ENCODE measurements around the gene LRRC47.

Gene LRRC47

GRCh38 chr1:3796215-3797061 is at the start of gene LRRC47:
LRRC47 (minus strand) TSS chr1:3796498; CDS start chr1:3796476, 22 bp downstream.
- TF ChIP-seq CTCF (IDR thresholded peaks at IDR 0.05) = no peak
- Mint-ChIP-seq H3K4me3 (peak within 1 kb of the TSS; percentile 97), H3K27ac (peak within 1 kb of the TSS; percentile 84), H3K9me3 (peaks cover 10% of the 10 kb centered on the region), H3K27me3 (ENCODE audit: low read depth, poor library complexity) (peaks cover 23% of the 10 kb centered on the region), H3K36me3 (ENCODE audit: low read depth) (no peaks in the 10 kb centered on the region), H3K4me1 (peaks cover 49% of the 10 kb centered on the region)
- DNase-seq = peak; percentile 88

GRCh38 chr1:3842912-3843311 is 46.6 kb upstream of the LRRC47 start:
- Mint-ChIP-seq H3K4me1 (peaks cover 9% of the 10 kb centered on the region), H3K27me3 (ENCODE audit: low read depth, poor library complexity) (no peaks in the 10 kb centered on the region), H3K36me3 (ENCODE audit: low read depth) (peaks cover 61% of the 10 kb centered on the region), H3K4me3 (no peak overlapping the region), H3K27ac (no peak overlapping the region), H3K9me3 (no peaks in the 10 kb centered on the region)
- no peak for DNase-seq
- no peak for TF ChIP-seq CTCF (IDR thresholded peaks at IDR 0.05)

GRCh38 chr1:3841491-3841890 is 45.2 kb upstream of the LRRC47 start:
- H3K27me3 Mint-ChIP-seq (ENCODE audit: low read depth, poor library complexity) = no peaks in the 10 kb centered on the region
- no peak overlapping the region for H3K4me3 Mint-ChIP-seq
- H3K4me1 Mint-ChIP-seq = peaks cover 5% of the 10 kb centered on the region
- H3K36me3 Mint-ChIP-seq (ENCODE audit: low read depth) = peaks cover 61% of the 10 kb centered on the region
- TF ChIP-seq CTCF (IDR thresholded peaks at IDR 0.05) = no peak
- H3K9me3 Mint-ChIP-seq = peaks cover 7% of the 10 kb centered on the region
- H3K27ac Mint-ChIP-seq = peak overlapping the region; percentile 68
- DNase-seq = no peak

GRCh38 chr1:3838788-3839187 is 42.5 kb upstream of the LRRC47 start:
- TF ChIP-seq CTCF (IDR thresholded peaks at IDR 0.05) = no peak
- H3K27ac Mint-ChIP-seq = no peak overlapping the region
- no peak overlapping the region for H3K4me3 Mint-ChIP-seq
- H3K9me3 Mint-ChIP-seq = peaks cover 7% of the 10 kb centered on the region
- no peak for DNase-seq
- peaks cover 73% of the 10 kb centered on the region for H3K36me3 Mint-ChIP-seq (ENCODE audit: low read depth)
- no peaks in the 10 kb centered on the region for H3K27me3 Mint-ChIP-seq (ENCODE audit: low read depth, poor library complexity)
- H3K4me1 Mint-ChIP-seq = peaks cover 4% of the 10 kb centered on the region

- Mint-ChIP-seq H3K36me3 (ENCODE audit: low read depth) (peaks cover 71% of the 10 kb centered on the region), H3K4me3 (no peak overlapping the region), H3K27me3 (ENCODE audit: low read depth, poor library complexity) (no peaks in the 10 kb centered on the region), H3K9me3 (peaks cover 7% of the 10 kb centered on the region), H3K4me1 (peaks cover 4% of the 10 kb centered on the region), H3K27ac (no peak overlapping the region)
- no peak for TF ChIP-seq CTCF (IDR thresholded peaks at IDR 0.05)
- no peak for DNase-seq
Observed at GRCh38 chr1:3837685-3838084, 41.4 kb upstream of the LRRC47 start.

- no peak for DNase-seq
- peaks cover 7% of the 10 kb centered on the region for H3K9me3 Mint-ChIP-seq
- peaks cover 4% of the 10 kb centered on the region for H3K4me1 Mint-ChIP-seq
- H3K36me3 Mint-ChIP-seq (ENCODE audit: low read depth) = peaks cover 70% of the 10 kb centered on the region
- no peak overlapping the region for H3K27ac Mint-ChIP-seq
- no peaks in the 10 kb centered on the region for H3K27me3 Mint-ChIP-seq (ENCODE audit: low read depth, poor library complexity)
- no peak for TF ChIP-seq CTCF (IDR thresholded peaks at IDR 0.05)
- no peak overlapping the region for H3K4me3 Mint-ChIP-seq
Observed at GRCh38 chr1:3837200-3837599, 40.9 kb upstream of the LRRC47 start.

All from nephron progenitor cell (in vitro differentiated cells).